ENCODE measurements around the gene GNMT.

DNA sequence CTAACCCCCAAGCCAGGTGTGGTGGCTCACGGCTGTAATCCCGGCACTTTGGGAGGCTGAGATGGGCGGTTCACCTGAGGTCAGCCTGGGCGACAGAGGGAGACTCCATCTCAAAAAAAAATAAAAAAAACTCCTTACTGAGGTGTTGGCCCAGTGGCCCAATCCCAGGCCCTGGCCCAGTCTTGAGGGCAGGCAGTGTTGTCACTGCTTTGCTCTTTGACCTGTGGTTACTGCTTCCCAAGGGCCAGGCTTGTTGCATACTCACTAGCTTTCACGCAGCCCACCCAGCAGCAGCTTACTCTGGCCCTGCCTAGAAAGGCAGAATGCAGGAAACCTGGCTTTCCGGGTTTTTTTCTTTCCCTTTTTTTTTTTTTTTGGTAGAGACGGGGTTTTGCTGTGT lies 18.1 kb upstream of the GNMT start:
- TF ChIP-seq, protein P1, sequence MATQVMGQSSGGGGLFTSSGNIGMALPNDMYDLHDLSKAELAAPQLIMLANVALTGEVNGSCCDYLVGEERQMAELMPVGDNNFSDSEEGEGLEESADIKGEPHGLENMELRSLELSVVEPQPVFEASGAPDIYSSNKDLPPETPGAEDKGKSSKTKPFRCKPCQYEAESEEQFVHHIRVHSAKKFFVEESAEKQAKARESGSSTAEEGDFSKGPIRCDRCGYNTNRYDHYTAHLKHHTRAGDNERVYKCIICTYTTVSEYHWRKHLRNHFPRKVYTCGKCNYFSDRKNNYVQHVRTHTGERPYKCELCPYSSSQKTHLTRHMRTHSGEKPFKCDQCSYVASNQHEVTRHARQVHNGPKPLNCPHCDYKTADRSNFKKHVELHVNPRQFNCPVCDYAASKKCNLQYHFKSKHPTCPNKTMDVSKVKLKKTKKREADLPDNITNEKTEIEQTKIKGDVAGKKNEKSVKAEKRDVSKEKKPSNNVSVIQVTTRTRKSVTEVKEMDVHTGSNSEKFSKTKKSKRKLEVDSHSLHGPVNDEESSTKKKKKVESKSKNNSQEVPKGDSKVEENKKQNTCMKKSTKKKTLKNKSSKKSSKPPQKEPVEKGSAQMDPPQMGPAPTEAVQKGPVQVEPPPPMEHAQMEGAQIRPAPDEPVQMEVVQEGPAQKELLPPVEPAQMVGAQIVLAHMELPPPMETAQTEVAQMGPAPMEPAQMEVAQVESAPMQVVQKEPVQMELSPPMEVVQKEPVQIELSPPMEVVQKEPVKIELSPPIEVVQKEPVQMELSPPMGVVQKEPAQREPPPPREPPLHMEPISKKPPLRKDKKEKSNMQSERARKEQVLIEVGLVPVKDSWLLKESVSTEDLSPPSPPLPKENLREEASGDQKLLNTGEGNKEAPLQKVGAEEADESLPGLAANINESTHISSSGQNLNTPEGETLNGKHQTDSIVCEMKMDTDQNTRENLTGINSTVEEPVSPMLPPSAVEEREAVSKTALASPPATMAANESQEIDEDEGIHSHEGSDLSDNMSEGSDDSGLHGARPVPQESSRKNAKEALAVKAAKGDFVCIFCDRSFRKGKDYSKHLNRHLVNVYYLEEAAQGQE (IDR thresholded peaks at IDR 0.05; ENCODE audit: insufficient replicate concordance, low read depth) = no peak
- TF ChIP-seq, protein P2, sequence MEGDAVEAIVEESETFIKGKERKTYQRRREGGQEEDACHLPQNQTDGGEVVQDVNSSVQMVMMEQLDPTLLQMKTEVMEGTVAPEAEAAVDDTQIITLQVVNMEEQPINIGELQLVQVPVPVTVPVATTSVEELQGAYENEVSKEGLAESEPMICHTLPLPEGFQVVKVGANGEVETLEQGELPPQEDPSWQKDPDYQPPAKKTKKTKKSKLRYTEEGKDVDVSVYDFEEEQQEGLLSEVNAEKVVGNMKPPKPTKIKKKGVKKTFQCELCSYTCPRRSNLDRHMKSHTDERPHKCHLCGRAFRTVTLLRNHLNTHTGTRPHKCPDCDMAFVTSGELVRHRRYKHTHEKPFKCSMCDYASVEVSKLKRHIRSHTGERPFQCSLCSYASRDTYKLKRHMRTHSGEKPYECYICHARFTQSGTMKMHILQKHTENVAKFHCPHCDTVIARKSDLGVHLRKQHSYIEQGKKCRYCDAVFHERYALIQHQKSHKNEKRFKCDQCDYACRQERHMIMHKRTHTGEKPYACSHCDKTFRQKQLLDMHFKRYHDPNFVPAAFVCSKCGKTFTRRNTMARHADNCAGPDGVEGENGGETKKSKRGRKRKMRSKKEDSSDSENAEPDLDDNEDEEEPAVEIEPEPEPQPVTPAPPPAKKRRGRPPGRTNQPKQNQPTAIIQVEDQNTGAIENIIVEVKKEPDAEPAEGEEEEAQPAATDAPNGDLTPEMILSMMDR (IDR thresholded peaks at IDR 0.05; ENCODE audit: insufficient read depth, low read length) = no peak
- TF ChIP-seq POLR2AphosphoS5 (IDR thresholded peaks at IDR 0.05; ENCODE audit: low read depth) (no peak), SPI1 (IDR thresholded peaks at IDR 0.05; ENCODE audit: borderline replicate concordance, low read depth) (no peak)

Measured in HL-60 (cell line).